GM23248 (cell line): ENCODE data around the gene LSM2. TPM values are rescaled to one million over a fixed set of nuclear protein-coding genes. Genes with fewer than 3 reads are reported as not detected.
"Not testable (repeated sequence)": the region's sequence is repeated elsewhere in the genome, so short reads cannot be mapped to it uniquely, and the experiment has no call there.

Experiments
- DNase-seq: peaks from one replicate; pipeline ENCODE4 v3.0.0-alpha.2; 2015
- H2AFZ ChIP-seq: fragments of 200-600 bp; sonication (generic); 2 replicates; pipeline ENCODE4 v1.6.1; 2016; ENCODE audit warnings: antibody characterized with exemption
- H3F3A ChIP-seq: fragments of 200-600 bp; sonication (generic); 2 replicates; pipeline ENCODE4 v1.6.1; 2016; ENCODE audit warnings: mild to moderate bottlenecking, antibody characterized with exemption, mixed run types; ENCODE audit not compliant: insufficient read depth
- H3K27ac ChIP-seq: fragments of 200-600 bp; sonication (generic); 2 replicates; pipeline ENCODE4 v1.5.1; 2016; ENCODE audit warnings: mild to moderate bottlenecking
- H3K27me3 ChIP-seq: fragments of 200-600 bp; sonication (generic); replicated peaks from 2 replicates; pipeline ENCODE4 v1.6.1; 2016; ENCODE audit warnings: mild to moderate bottlenecking; ENCODE audit not compliant: insufficient read depth
- H3K36me3 ChIP-seq: fragments of 200-600 bp; sonication (generic); 2 replicates; pipeline ENCODE4 v1.6.1; 2016; ENCODE audit warnings: low read depth, mild to moderate bottlenecking
- H3K4me1 ChIP-seq: fragments of 200-600 bp; sonication (generic); 2 replicates; pipeline ENCODE4 v1.6.1; 2016; ENCODE audit warnings: mild to moderate bottlenecking; ENCODE audit not compliant: insufficient read depth
- H3K4me2 ChIP-seq: fragments of 200-600 bp; sonication (generic); one replicate; pipeline ENCODE4 v1.6.1; 2016; ENCODE audit warnings: mild to moderate bottlenecking; ENCODE audit not compliant: unreplicated experiment
- H3K4me3 ChIP-seq: fragments of 200-600 bp; sonication (generic); 2 replicates; pipeline ENCODE4 v1.5.1; 2016; ENCODE audit warnings: mild to moderate bottlenecking
- H3K79me2 ChIP-seq: fragments of 200-600 bp; sonication (generic); 2 replicates; pipeline ENCODE4 v1.6.1; 2016; ENCODE audit warnings: mild to moderate bottlenecking; ENCODE audit not compliant: insufficient read depth
- H3K9ac ChIP-seq: fragments of 200-600 bp; sonication (generic); 2 replicates; pipeline ENCODE4 v1.6.1; 2016; ENCODE audit warnings: mild to moderate bottlenecking
- H3K9me2 ChIP-seq: fragments of 200-600 bp; sonication (generic); 2 replicates; pipeline ENCODE4 v1.6.1; 2016; ENCODE audit warnings: mixed run types, mild to moderate bottlenecking, moderate library complexity; ENCODE audit not compliant: insufficient read depth
- H3K9me3 ChIP-seq: fragments of 200-600 bp; sonication (generic); one replicate; pipeline ENCODE4 v1.6.1; 2017; ENCODE audit warnings: low read depth
- H4K20me1 ChIP-seq: fragments of 200-600 bp; sonication (generic); 2 replicates; pipeline ENCODE4 v1.6.0; 2016; ENCODE audit not compliant: insufficient read depth
- EZH2 ChIP-seq: fragments of 200-600 bp; sonication (generic); IDR thresholded peaks from 2 replicates; pipeline ENCODE4 v1.6.1; 2018; ENCODE audit warnings: antibody characterized with exemption, mild to moderate bottlenecking; ENCODE audit not compliant: insufficient read depth, poor library complexity, severe bottlenecking
- EZH2phosphoT487 ChIP-seq: fragments of 200-600 bp; sonication (generic); IDR thresholded peaks from 2 replicates; pipeline ENCODE4 v1.6.1; 2018; ENCODE audit warnings: antibody characterized with exemption, moderate library complexity, mild to moderate bottlenecking, low read depth; ENCODE audit not compliant: insufficient read depth
- WGBS, 2 experiments: methylation state at CpG; one replicate each; pipeline ENCODE4 v1.1.6; 2015 to 2017; ENCODE audit warnings: low lambda C conversion rate in 2 of 2, low coverage in 1 of 2; ENCODE audit errors: missing lambda C conversion rate in 2 of 2; 5-methylcytosine and 5-hydroxymethylcytosine counted together
- in situ Hi-C: fragments of 300-500 bp; cut with MboI; formaldehyde crosslinking; loops from 2 replicates; pipeline ENCODE4 v1.15.0; 2020
- polyA plus RNA-seq: library from polyadenylated mRNA; unstranded; fragments of >200 nt; fragmentation: Nextera tagmentation; extraction: Ambion mirVana; gene quantifications from 2 replicates; pipeline ENCODE4 v1.2.1, GENCODE V29; 2016
- total RNA-seq: library from RNA; depleted of rRNA; stranded (reverse); fragments of >200 nt; shearing (Covaris generic); gene quantifications from 2 replicates; pipeline ENCODE4 v1.2.3, GENCODE V29; 2014

The LSM2 gene
- total and polyA plus RNA-seq, 2 experiments from 2014 or later = 40.3 to 48.4 TPM

DNA sequence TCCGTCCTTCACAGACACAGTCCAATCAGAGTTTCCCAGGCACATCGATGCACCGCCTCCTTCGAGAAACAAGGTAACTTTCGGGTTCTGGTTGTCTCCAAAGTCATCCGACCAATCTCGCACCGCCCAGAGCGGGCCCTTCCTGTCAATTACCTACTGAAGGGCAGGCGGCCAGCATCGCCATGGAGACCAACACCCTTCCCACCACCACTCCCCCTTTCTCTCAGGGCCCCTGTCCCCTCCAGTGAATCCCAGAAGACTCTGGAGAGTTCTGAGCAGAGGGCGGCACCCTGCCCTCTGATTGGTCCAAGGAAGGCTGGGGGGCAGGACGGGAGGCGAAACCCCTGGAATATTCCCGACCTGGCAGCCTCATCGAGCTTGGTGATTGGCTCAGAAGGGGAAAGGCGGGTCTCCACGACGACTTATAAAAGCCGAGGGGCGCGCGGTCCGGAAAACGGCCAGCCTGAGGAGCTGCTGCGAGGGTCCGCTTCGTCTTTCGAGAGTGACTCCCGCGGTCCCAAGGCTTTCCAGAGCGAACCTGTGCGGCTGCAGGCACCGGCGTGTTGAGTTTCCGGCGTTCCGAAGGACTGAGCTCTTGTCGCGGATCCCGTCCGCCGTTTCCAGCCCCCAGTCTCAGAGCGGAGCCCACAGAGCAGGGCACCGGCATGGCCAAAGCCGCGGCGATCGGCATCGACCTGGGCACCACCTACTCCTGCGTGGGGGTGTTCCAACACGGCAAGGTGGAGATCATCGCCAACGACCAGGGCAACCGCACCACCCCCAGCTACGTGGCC, 20.7 kb upstream of the LSM2 start, which contains the start of gene HSPA1B:
HSPA1B (plus strand) TSS at position 453 of the 794 bp plus-strand sequence; CDS start at position 666, 213 bp downstream.
- 0 to 1% methylated on average over 35 to 51 of the region's 56 CpGs for WGBS, 2 experiments

GRCh38 chr6:31826793-31827285, 20.1 kb upstream of the LSM2 start:
- H3K4me2 ChIP-seq = peak overlapping the region; percentile 87
- H3K4me3 ChIP-seq = peak overlapping the region; percentile 72
- H3F3A ChIP-seq = peaks cover 24% of the 10 kb centered on the region
- no peaks in the 10 kb centered on the region for H3K9me2 ChIP-seq
- H3K4me1 ChIP-seq = peaks cover 22% of the 10 kb centered on the region
- H4K20me1 ChIP-seq = no peaks in the 10 kb centered on the region
- H3K9me3 ChIP-seq = no peaks in the 10 kb centered on the region
- no peak for TF ChIP-seq EZH2
- no peak for TF ChIP-seq EZH2phosphoT487
- peak overlapping the region; percentile 85 for H3K9ac ChIP-seq
- peak; percentile 91 for DNase-seq
- no peaks in the 10 kb centered on the region for H3K27me3 ChIP-seq
- H3K27ac ChIP-seq = peak overlapping the region; percentile 91
- no peaks in the 10 kb centered on the region for H3K36me3 ChIP-seq
- 1 to 2% methylated on average over 13 of the region's 13 CpGs for WGBS, 2 experiments
- H2AFZ ChIP-seq = peak overlapping the region; percentile 86
- in situ Hi-C loops = no loop called here
- peaks cover 55% of the 10 kb centered on the region for H3K79me2 ChIP-seq

More for the DNA sequence above, 20.7 kb upstream of the LSM2 start, which contains the start of gene HSPA1B:
- H3K4me3 ChIP-seq = peak within 1 kb of the TSS; percentile 72
- H3K4me1 ChIP-seq = peaks cover 22% of the 10 kb centered on the region
- peak within 1 kb of the TSS; percentile 85 for H3K9ac ChIP-seq
- peaks cover 20% of the 10 kb centered on the region for H3F3A ChIP-seq
- no peaks in the 10 kb centered on the region for H3K9me3 ChIP-seq
- no peaks in the 10 kb centered on the region for H3K9me2 ChIP-seq
- peak within 1 kb of the TSS; percentile 87 for H3K4me2 ChIP-seq
- no peaks in the 10 kb centered on the region for H3K27me3 ChIP-seq
- peak; percentile 99 for DNase-seq
- in situ Hi-C loops = no loop called here
- H3K36me3 ChIP-seq = no peaks in the 10 kb centered on the region
- H4K20me1 ChIP-seq = no peaks in the 10 kb centered on the region
- H3K27ac ChIP-seq = peak within 1 kb of the TSS; percentile 91
- TF ChIP-seq EZH2 = no peak
- TF ChIP-seq EZH2phosphoT487 = no peak
- H2AFZ ChIP-seq = peak within 1 kb of the TSS; percentile 86
- peaks cover 61% of the 10 kb centered on the region for H3K79me2 ChIP-seq

DNA sequence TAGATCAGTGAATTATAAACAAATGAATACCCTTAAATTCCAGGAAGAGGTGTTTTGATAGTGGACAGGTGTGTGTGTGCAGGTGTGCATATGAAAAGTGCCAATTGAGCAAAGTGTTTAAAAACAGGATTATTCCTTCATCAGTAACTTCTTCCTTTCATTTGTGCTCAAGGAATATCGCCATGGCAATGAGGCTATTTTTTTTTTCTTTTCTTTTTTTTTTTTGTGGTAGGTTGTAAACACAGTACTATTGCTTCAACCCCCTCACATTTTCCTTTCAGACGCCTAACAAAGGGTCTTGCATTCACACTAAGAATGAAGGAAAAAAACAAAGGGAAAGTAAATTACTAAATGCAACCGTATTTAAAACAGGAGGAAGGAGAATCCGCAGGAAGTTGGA, 18.8 kb upstream of the LSM2 start:
- no peaks in the 10 kb centered on the region for H3K9me2 ChIP-seq
- no peak overlapping the region for H2AFZ ChIP-seq
- peaks cover 45% of the 10 kb centered on the region for H3K79me2 ChIP-seq
- in situ Hi-C loops = no loop called here
- no peaks in the 10 kb centered on the region for H3K9me3 ChIP-seq
- H3K27ac ChIP-seq = no peak overlapping the region
- no peaks in the 10 kb centered on the region for H3K36me3 ChIP-seq
- H3K4me3 ChIP-seq = no peak overlapping the region
- no peak overlapping the region for H3K9ac ChIP-seq
- no peaks in the 10 kb centered on the region for H3K27me3 ChIP-seq
- peaks cover 35% of the 10 kb centered on the region for H3F3A ChIP-seq
- H3K4me2 ChIP-seq = no peak overlapping the region
- H4K20me1 ChIP-seq = no peaks in the 10 kb centered on the region
- TF ChIP-seq EZH2phosphoT487 (no peak), EZH2 (no peak)
- DNase-seq = no peak
- 85 to 90% methylated on average over 4 of the region's 4 CpGs for WGBS, 2 experiments
- H3K4me1 ChIP-seq = peaks cover 10% of the 10 kb centered on the region; the same call in 1 of the 2 replicates

DNA sequence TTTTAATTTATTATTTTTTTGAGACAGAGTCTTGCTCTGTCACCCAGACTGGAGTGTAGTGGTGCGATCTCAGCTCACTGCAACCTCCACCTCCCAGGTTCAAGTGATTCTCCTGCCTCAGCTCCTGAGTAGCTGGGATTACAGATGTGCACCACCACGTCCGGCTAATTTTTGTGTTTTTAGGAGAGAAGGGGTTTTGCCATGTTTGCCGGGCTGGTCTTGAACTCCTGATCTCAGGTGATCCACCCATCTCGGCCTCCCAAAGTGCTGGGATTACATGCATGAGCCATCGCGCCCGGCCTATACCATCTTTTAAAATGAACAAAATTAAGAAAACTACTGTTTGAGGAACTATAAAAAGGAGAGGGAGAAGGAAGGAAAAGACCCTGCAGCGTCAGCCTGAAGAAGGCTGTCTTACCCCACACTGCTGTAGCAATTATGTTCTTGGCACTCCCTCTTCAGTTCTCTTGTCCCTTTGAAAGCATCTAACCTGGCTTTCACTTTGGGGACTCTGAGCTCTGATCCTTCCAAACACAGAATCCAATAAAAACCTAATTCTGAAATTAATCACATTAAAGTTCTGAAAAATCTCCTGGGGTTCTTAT, 16.9 kb upstream of the LSM2 start:
- DNase-seq, H3K9me2 ChIP-seq, H2AFZ ChIP-seq, H4K20me1 ChIP-seq, H3K9ac ChIP-seq, H3K4me2 ChIP-seq, H3K9me3 ChIP-seq, H3K36me3 ChIP-seq, in situ Hi-C loops, H3K4me3 ChIP-seq, H3K27me3 ChIP-seq: not testable (repeated sequence)
- Histone ChIP-seq H3K79me2 (peaks cover 47% of the 10 kb centered on the region), H3K27ac (peak overlapping the region; percentile 97; the same call in 1 of the 2 replicates), H3F3A (peaks cover 50% of the 10 kb centered on the region), H3K4me1 (peaks cover 22% of the 10 kb centered on the region)
- 96 to 98% methylated on average over 9 of the region's 9 CpGs for WGBS, 2 experiments
